Upper lobe of right lung (tissue), 1 donor: ENCODE measurements around the gene STX19. TPM values are rescaled to one million over a fixed set of nuclear protein-coding genes. Genes with fewer than 3 reads are reported as not detected.
"Not testable (repeated sequence)": the region's sequence is repeated elsewhere in the genome, so short reads cannot be mapped to it uniquely, and the experiment has no call there.

Experiments
- ATAC-seq: fragments of 200-7000 bp; cut with Tn5 transposase; one replicate; pipeline ENCODE4 v1.9.1; 2020; ENCODE audit warnings: mild to moderate bottlenecking, moderate library complexity
- DNase-seq: peaks from one replicate; pipeline ENCODE4 v3.0.0-alpha.2; 2020
- H3K27ac ChIP-seq: fragments of 200-600 bp; one replicate; pipeline ENCODE4 v1.8.0; 2022
- H3K27me3 ChIP-seq: fragments of 200-600 bp; one replicate; pipeline ENCODE4 v1.8.0; 2022; ENCODE audit warnings: mild to moderate bottlenecking
- H3K36me3 ChIP-seq: fragments of 200-600 bp; one replicate; pipeline ENCODE4 v1.8.0; 2022
- H3K4me1 ChIP-seq: fragments of 200-600 bp; one replicate; pipeline ENCODE4 v1.8.0; 2022
- H3K4me3 ChIP-seq: fragments of 200-600 bp; one replicate; pipeline ENCODE4 v1.8.0; 2022; ENCODE audit warnings: mild to moderate bottlenecking
- H3K9me3 ChIP-seq: fragments of 200-600 bp; one replicate; pipeline ENCODE4 v1.8.0; 2022
- intact Hi-C: fragments of 100-400 bp; cut with DNase I; formaldehyde crosslinking; loops from one replicate; pipeline ENCODE4 v1.11.0; 2022
- total RNA-seq: library from RNA; stranded (reverse); fragmentation: NEBNext Ultra II Directional; extraction: Animal tissue kit (Norgen Biotek cat#: 25700); gene quantifications from one replicate; pipeline ENCODE4 v1.2.1, GENCODE V29; 2021
- TF ChIP-seq, protein P1 (sequence below): fragments of 200-600 bp; IDR thresholded peaks from one replicate; pipeline ENCODE4 v1.8.0; 2022; ENCODE audit warnings: antibody characterized with exemption
- donor health status: DM: no; HTN: yes; CAD: no; lungs with severe emphysema.

Gene STX19
- total RNA-seq, 1 donor from 2014 or later = 2.8 TPM

- Histone ChIP-seq H3K27ac (no peak overlapping the region), H3K4me3 (no peak overlapping the region), H3K9me3 (no peaks in the 10 kb centered on the region), H3K4me1 (peaks cover 8% of the 10 kb centered on the region), H3K36me3 (no peaks in the 10 kb centered on the region), H3K27me3 (no peaks in the 10 kb centered on the region)
- no peak for ATAC-seq
- TF ChIP-seq, protein P1, sequence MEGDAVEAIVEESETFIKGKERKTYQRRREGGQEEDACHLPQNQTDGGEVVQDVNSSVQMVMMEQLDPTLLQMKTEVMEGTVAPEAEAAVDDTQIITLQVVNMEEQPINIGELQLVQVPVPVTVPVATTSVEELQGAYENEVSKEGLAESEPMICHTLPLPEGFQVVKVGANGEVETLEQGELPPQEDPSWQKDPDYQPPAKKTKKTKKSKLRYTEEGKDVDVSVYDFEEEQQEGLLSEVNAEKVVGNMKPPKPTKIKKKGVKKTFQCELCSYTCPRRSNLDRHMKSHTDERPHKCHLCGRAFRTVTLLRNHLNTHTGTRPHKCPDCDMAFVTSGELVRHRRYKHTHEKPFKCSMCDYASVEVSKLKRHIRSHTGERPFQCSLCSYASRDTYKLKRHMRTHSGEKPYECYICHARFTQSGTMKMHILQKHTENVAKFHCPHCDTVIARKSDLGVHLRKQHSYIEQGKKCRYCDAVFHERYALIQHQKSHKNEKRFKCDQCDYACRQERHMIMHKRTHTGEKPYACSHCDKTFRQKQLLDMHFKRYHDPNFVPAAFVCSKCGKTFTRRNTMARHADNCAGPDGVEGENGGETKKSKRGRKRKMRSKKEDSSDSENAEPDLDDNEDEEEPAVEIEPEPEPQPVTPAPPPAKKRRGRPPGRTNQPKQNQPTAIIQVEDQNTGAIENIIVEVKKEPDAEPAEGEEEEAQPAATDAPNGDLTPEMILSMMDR = no peak
- intact Hi-C loops = no loop called here
- DNase-seq = no peak
These were observed 46.7 kb downstream of the STX19 start for GRCh38 chr3:93981649-93982048.

- ATAC-seq = peak; percentile 100
- Histone ChIP-seq H3K4me1 (peaks cover 8% of the 10 kb centered on the region), H3K9me3 (no peaks in the 10 kb centered on the region), H3K36me3 (no peaks in the 10 kb centered on the region), H3K27me3 (no peaks in the 10 kb centered on the region), H3K27ac (peak within 1 kb of the TSS; percentile 93), H3K4me3 (peak within 1 kb of the TSS; percentile 84)
- intact Hi-C loops = no loop called here
- DNase-seq = peak; percentile 98
- TF ChIP-seq, protein P1 = no peak
These were observed 48.3 kb downstream of the STX19 start, which contains the start of gene ARL13B for GRCh38 chr3:93979850-93980676. Gene ARL13B (plus strand): TSS chr3:93980155. CDS start chr3:93980424, 269 bp downstream.

DNA sequence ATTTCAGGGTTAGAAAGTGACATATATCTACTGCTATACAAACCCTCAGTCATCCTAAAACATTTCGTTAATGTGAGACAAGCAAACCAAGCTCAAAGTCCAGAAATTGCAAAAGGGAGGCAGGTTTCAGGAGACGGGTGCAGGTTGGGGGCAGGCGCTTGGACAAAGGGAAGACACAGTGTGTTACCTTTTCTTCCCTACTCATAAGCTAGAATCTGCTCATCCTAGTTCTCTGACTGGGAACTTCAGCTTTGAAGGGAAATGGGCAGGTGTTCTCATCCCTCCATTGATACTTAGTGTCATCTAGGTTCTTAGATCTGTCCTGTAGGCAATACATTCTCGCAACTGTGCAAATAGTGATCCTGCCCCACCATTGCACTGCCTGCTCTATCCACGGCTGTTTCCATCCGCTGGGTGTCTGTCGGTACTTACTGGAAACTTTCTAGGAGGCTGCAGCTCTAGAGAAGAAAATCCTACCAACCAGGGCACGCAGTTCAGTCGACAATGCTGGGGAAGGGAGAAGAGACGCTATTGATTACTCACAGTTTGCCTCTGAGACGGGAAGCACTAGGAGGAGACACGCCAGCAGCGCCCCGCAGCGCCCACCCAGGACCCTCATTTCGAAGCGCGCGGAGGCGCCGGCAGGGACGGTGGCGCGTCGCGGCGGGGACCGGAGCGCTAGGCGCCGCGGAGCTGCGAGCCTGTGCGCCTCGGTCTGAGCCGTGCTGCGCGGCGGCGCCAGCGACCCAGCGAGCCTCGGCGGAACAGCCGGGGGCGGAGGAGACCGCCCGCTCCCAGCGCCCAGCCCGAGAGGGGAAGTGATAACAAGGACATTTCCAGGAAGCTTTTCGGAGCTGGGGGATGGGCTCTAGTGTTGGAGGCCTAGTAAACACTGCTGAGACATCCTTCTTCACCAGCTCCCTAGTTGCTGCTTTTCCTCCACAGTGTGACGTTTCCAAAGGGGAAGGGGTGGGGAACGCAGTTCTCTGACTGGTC is 55.0 kb downstream of the STX19 start, which contains the start of gene PROS1:
TSS of gene PROS1 (minus strand) at position 766 of the 996 bp plus-strand sequence. CDS start at position 619, 147 bp downstream.
- H3K27ac ChIP-seq = peak within 1 kb of the TSS; percentile 93
- no peaks in the 10 kb centered on the region for H3K36me3 ChIP-seq
- TF ChIP-seq, protein P1 = no peak
- H3K27me3 ChIP-seq = no peaks in the 10 kb centered on the region
- peak; percentile 93 for DNase-seq
- H3K9me3 ChIP-seq = no peaks in the 10 kb centered on the region
- intact Hi-C loops = no loop called here
- H3K4me3 ChIP-seq = peak within 1 kb of the TSS; percentile 59
- ATAC-seq = peak; percentile 98
- no peaks in the 10 kb centered on the region for H3K4me1 ChIP-seq

DNA sequence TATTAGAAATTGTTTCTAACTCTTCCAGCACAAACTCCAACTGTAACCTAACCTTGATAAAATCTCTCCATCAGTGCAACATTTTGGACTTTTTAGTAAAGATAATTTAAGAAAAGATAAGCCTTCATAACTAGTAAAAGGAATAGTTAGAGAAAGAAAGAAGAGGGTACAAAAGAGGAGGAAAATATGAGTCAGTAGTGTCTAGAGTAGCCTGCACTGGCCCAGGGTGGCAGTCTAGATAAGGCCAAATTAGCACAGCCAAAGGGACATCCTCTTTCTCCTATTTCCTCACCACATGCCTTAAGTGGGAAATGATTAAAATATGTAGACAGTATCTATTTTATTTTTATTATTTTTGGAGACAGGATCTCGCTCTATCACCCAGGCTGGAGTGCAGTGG is 58.4 kb downstream of the STX19 start:
- no peaks in the 10 kb centered on the region for H3K27me3 ChIP-seq
- ATAC-seq (no peak), DNase-seq (no peak)
- H3K36me3 ChIP-seq = no peaks in the 10 kb centered on the region
- no peak overlapping the region for H3K4me3 ChIP-seq
- no peak overlapping the region for H3K27ac ChIP-seq
- intact Hi-C loops = no loop called here
- no peaks in the 10 kb centered on the region for H3K4me1 ChIP-seq
- no peaks in the 10 kb centered on the region for H3K9me3 ChIP-seq
- TF ChIP-seq, protein P1 = no peak

GRCh38 chr3:93969443-93969842 is 59.0 kb downstream of the STX19 start:
- no peaks in the 10 kb centered on the region for H3K9me3 ChIP-seq
- no peaks in the 10 kb centered on the region for H3K27me3 ChIP-seq
- TF ChIP-seq, protein P1 = no peak
- H3K4me1 ChIP-seq = no peaks in the 10 kb centered on the region
- intact Hi-C loops = no loop called here
- H3K36me3 ChIP-seq = no peaks in the 10 kb centered on the region
- DNase-seq (no peak), ATAC-seq (no peak)
- H3K4me3 ChIP-seq = no peak overlapping the region
- H3K27ac ChIP-seq = no peak overlapping the region

DNA sequence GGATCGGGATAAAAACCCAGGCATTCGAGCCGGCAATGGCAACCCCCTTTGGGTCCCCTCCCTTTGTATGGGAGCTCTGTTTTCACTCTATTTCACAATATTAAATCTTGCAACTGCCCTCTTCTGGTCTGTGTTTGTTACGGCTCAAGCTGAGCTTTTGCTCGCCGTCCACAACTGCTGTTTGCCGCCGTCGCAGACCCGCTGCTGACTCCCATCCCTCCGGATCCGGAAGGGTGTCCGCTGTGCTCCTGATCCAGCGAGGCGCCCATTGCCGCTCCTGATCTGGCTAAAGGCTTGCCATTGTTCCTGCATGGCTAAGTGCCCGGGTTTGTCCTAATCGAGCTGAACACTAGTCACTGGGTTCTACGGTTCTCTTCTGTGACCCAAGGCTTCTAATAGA is 63.3 kb downstream of the STX19 start:
- H3K4me3 ChIP-seq, intact Hi-C loops, H3K36me3 ChIP-seq, DNase-seq, H3K9me3 ChIP-seq, H3K4me1 ChIP-seq, H3K27me3 ChIP-seq, H3K27ac ChIP-seq, ATAC-seq: not testable (repeated sequence)
